Heart left ventricle (tissue), 13 donors: ENCODE measurements around the gene LCE5A.

Experiments
- POLR2A ChIP-seq, 2 donors: fragments of 450-650 bp; IDR thresholded peaks; one replicate each; pipeline ENCODE4 v1.6.1; 2017; ENCODE audit warnings: antibody characterized with exemption in 2 of 2, mild to moderate bottlenecking in 2 of 2, moderate library complexity in 2 of 2
- TF ChIP-seq, protein P1 (sequence below), 12 donors: fragments of 200-600 bp; sonication (generic) in 4 of 12; IDR thresholded peaks; one replicate each; pipeline versions ENCODE4 v1.5.0 to v1.8.0; 2018 to 2022; ENCODE audit warnings: antibody characterized with exemption in 12 of 12, mild to moderate bottlenecking in 5 of 12
- donor health status: ischemic (EF 13 %, LVEDD 7.1; RV severe dilation, severe dysfunction).
- donor health status: DM: no; HTN: yes; CAD: no.
- donor health status: DM: no; HTN: no; CAD: no.
- donor health status: ischemic (EF 25% LVEDD 6.9; RV normal size, moderate dysfunction).
- donor health status: ischemic (EF 25% LVEDD 5.7; RV mildly dilated, moderate dysfunction).
- donor health status: ischemic (EF 35%, LVEDD 5.7; RV mildly dilated, moderate dysfunction).
- donor health status: nonischemic (EF 11% LVEDD 7.7; RV severe dilation, severe dysfunction).
- donor health status: DM: yes; HTN: yes; CAD: no.
- donor health status: PGD.
- donor health status: ischemic (EF 29% LVEDD 5.4; RV normal size, mild dysfunction).
- donor health status: nonischemic (EF 23%, LVEDD 6.1; RV moderate dilation, normal function).

GRCh38 chr1:152506899-152507498 lies 3.6 kb upstream of the LCE5A start:
- TF ChIP-seq, protein P1, sequence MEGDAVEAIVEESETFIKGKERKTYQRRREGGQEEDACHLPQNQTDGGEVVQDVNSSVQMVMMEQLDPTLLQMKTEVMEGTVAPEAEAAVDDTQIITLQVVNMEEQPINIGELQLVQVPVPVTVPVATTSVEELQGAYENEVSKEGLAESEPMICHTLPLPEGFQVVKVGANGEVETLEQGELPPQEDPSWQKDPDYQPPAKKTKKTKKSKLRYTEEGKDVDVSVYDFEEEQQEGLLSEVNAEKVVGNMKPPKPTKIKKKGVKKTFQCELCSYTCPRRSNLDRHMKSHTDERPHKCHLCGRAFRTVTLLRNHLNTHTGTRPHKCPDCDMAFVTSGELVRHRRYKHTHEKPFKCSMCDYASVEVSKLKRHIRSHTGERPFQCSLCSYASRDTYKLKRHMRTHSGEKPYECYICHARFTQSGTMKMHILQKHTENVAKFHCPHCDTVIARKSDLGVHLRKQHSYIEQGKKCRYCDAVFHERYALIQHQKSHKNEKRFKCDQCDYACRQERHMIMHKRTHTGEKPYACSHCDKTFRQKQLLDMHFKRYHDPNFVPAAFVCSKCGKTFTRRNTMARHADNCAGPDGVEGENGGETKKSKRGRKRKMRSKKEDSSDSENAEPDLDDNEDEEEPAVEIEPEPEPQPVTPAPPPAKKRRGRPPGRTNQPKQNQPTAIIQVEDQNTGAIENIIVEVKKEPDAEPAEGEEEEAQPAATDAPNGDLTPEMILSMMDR (IDR thresholded peaks at IDR 0.05): no peak
- no peak for TF ChIP-seq POLR2A (IDR thresholded peaks at IDR 0.05)
